GM23338 (cell line): Measurements from ENCODE around the gene TAF10. TPM values are rescaled to one million over a fixed set of nuclear protein-coding genes. Genes with fewer than 3 reads are reported as not detected.

Experiments
- ATAC-seq: fragments of 200-7000 bp; cut with Tn5 transposase; 3 replicates; pipeline ENCODE4 v1.9.1; 2020
- DNase-seq: peaks from one replicate; pipeline ENCODE4 v3.0.0-alpha.2; 2015; ENCODE audit warnings: low spot score
- H2AFZ ChIP-seq: fragments of 200-600 bp; sonication (generic); 2 replicates; pipeline ENCODE4 v1.8.0; 2016; ENCODE audit warnings: antibody characterized with exemption, mild to moderate bottlenecking, moderate library complexity
- H3F3A ChIP-seq: fragments of 200-600 bp; sonication (generic); replicated peaks from 2 replicates; pipeline ENCODE4 v1.8.0; 2017; ENCODE audit warnings: antibody characterized with exemption, mixed run types, low read depth
- H3K27ac ChIP-seq: fragments of 200-600 bp; sonication (generic); 2 replicates; pipeline ENCODE4 v1.6.1; 2016; ENCODE audit warnings: low read depth
- H3K27me3 ChIP-seq: fragments of 200-600 bp; sonication (generic); 2 replicates; pipeline ENCODE4 v1.8.0; 2016; ENCODE audit warnings: mild to moderate bottlenecking, mixed run types, moderate library complexity; ENCODE audit not compliant: insufficient read depth
- H3K36me3 ChIP-seq: fragments of 200-600 bp; sonication (generic); 2 replicates; pipeline ENCODE4 v1.8.0; 2016; ENCODE audit warnings: mild to moderate bottlenecking; ENCODE audit not compliant: insufficient read depth
- H3K4me1 ChIP-seq: fragments of 200-600 bp; sonication (generic); 2 replicates; pipeline ENCODE4 v1.8.0; 2016; ENCODE audit warnings: mild to moderate bottlenecking, moderate library complexity; ENCODE audit not compliant: insufficient read depth
- H3K4me2 ChIP-seq: fragments of 200-600 bp; sonication (generic); 2 replicates; pipeline ENCODE4 v1.7.1; 2017; ENCODE audit warnings: mixed run types
- H3K4me3 ChIP-seq: fragments of 200-600 bp; sonication (generic); 2 replicates; pipeline ENCODE4 v1.6.1; 2016; ENCODE audit warnings: mixed run types
- H3K79me2 ChIP-seq: fragments of 200-600 bp; sonication (generic); replicated peaks from 2 replicates; pipeline ENCODE4 v1.8.0; 2017; ENCODE audit warnings: mild to moderate bottlenecking; ENCODE audit not compliant: insufficient read depth
- H3K9me2 ChIP-seq: fragments of 200-600 bp; sonication (generic); 2 replicates; pipeline ENCODE4 v1.8.0; 2017; ENCODE audit not compliant: insufficient read depth
- H4K20me1 ChIP-seq: fragments of 200-600 bp; sonication (generic); replicated peaks from 2 replicates; pipeline ENCODE4 v1.8.0; 2017; ENCODE audit warnings: mild to moderate bottlenecking; ENCODE audit not compliant: insufficient read depth
- H3K27ac Mint-ChIP-seq: 2 replicates; pipeline ENCODE4 v1.8.0; 2020; ENCODE audit warnings: inconsistent platforms, mild to moderate bottlenecking, moderate library complexity, mixed read lengths
- H3K27me3 Mint-ChIP-seq: 3 replicates; pipeline ENCODE4 v1.8.0; 2022; ENCODE audit warnings: low read depth, mild to moderate bottlenecking, moderate library complexity, mixed read lengths, inconsistent platforms; ENCODE audit not compliant: insufficient read depth, poor library complexity
- H3K36me3 Mint-ChIP-seq: 3 replicates; pipeline ENCODE4 v1.8.0; 2021; ENCODE audit warnings: low read depth, mild to moderate bottlenecking, inconsistent platforms, moderate library complexity, mixed read lengths
- H3K4me1 Mint-ChIP-seq: 3 replicates; pipeline ENCODE4 v1.8.0; 2020; ENCODE audit warnings: mild to moderate bottlenecking, inconsistent platforms, mixed read lengths
- H3K4me3 Mint-ChIP-seq: 3 replicates; pipeline ENCODE4 v1.8.0; 2021; ENCODE audit warnings: moderate library complexity, mild to moderate bottlenecking, inconsistent platforms, mixed read lengths
- H3K9me3 Mint-ChIP-seq: 3 replicates; pipeline ENCODE4 v1.8.0; 2020; ENCODE audit warnings: moderate library complexity, mild to moderate bottlenecking, inconsistent platforms, mixed read lengths
- CREB1 ChIP-seq: fragments of 250-450 bp; sonication (Bioruptor Pico); IDR thresholded peaks from 2 replicates; pipeline ENCODE4 v1.5.0; 2020; ENCODE audit warnings: low read depth, mild to moderate bottlenecking, moderate library complexity
- CTCF ChIP-seq, 2 experiments: fragments of 200-600 bp in 1 of 2; sonication (generic) in 1 of 2; conservative IDR thresholded peaks; 2 replicates each; pipeline versions ENCODE4 v1.5.1 to v1.6.1; 2016 to 2017; ENCODE audit warnings: antibody characterized with exemption in 2 of 2, low read depth in 2 of 2, mild to moderate bottlenecking in 2 of 2, moderate library complexity in 1 of 2
- ETS1 ChIP-seq: IDR thresholded peaks from 2 replicates; pipeline ENCODE4 v1.6.1; 2016; ENCODE audit warnings: antibody characterized with exemption
- EZH2 ChIP-seq: fragments of 200-600 bp; sonication (generic); IDR thresholded peaks from one replicate; pipeline ENCODE4 v1.8.0; 2017; ENCODE audit warnings: antibody characterized with exemption, mild to moderate bottlenecking, low read depth; ENCODE audit not compliant: unreplicated experiment
- EZH2phosphoT487 ChIP-seq: fragments of 200-600 bp; sonication (generic); IDR thresholded peaks from one replicate; pipeline ENCODE4 v1.8.1; 2018; ENCODE audit warnings: antibody characterized with exemption; ENCODE audit not compliant: unreplicated experiment
- JUNB ChIP-seq: IDR thresholded peaks from one replicate; pipeline ENCODE4 v1.6.1; 2016; ENCODE audit warnings: antibody characterized with exemption; ENCODE audit not compliant: unreplicated experiment
- NANOG ChIP-seq: IDR thresholded peaks from 2 replicates; pipeline ENCODE4 v1.6.1; 2016; ENCODE audit warnings: antibody characterized with exemption, borderline replicate concordance
- POLR2AphosphoS5 ChIP-seq: IDR thresholded peaks from 2 replicates; pipeline ENCODE4 v1.6.1; 2016; ENCODE audit warnings: antibody characterized with exemption, low read depth
- REST ChIP-seq: IDR thresholded peaks from one replicate; pipeline ENCODE4 v1.6.1; 2018; ENCODE audit warnings: antibody characterized with exemption; ENCODE audit not compliant: unreplicated experiment
- STAT1 ChIP-seq: IDR thresholded peaks from one replicate; pipeline ENCODE4 v1.6.1; 2016; ENCODE audit warnings: antibody characterized with exemption; ENCODE audit not compliant: unreplicated experiment
- ZNF114 ChIP-seq: fragments of 250-450 bp; sonication (Bioruptor Pico); IDR thresholded peaks from 2 replicates; pipeline ENCODE4 v1.5.0; 2020; ENCODE audit warnings: mild to moderate bottlenecking, moderate library complexity
- ZNF331 ChIP-seq: fragments of 250-450 bp; sonication (Bioruptor Pico); IDR thresholded peaks from 2 replicates; pipeline ENCODE4 v1.5.0; 2020; ENCODE audit warnings: low read depth, mild to moderate bottlenecking, moderate library complexity
- ZNF462 ChIP-seq: fragments of 250-450 bp; sonication (Bioruptor Pico); IDR thresholded peaks from 2 replicates; pipeline ENCODE4 v1.5.0; 2020; ENCODE audit warnings: mild to moderate bottlenecking, moderate library complexity
- polyA plus RNA-seq: library from polyadenylated mRNA; unstranded; fragments of >200 nt; fragmentation: Nextera tagmentation; extraction: Ambion mirVana; gene quantifications from 2 replicates; pipeline ENCODE4 v1.2.1, GENCODE V29; 2016
- total RNA-seq: library from RNA; depleted of rRNA; stranded (reverse); fragments of >200 nt; shearing (Covaris generic); gene quantifications from 2 replicates; pipeline ENCODE4 v1.2.3, GENCODE V29; 2014

Gene TAF10
- total and polyA plus RNA-seq, 2 experiments from 2014 or later: 108 to 253 TPM

GRCh38 chr11:6625156-6625831, 13.3 kb upstream of the TAF10 start:
- H3K27ac Mint-ChIP-seq: no peak overlapping the region
- H3K79me2 ChIP-seq: no peaks in the 10 kb centered on the region
- no peak overlapping the region for H3K4me3 Mint-ChIP-seq
- H3K36me3 Mint-ChIP-seq: peaks cover 13% of the 10 kb centered on the region
- peaks cover 21% of the 10 kb centered on the region for H3K27me3 ChIP-seq
- no peak for DNase-seq
- H3K4me3 ChIP-seq: no peak overlapping the region
- H3K27ac ChIP-seq: no peak overlapping the region
- H4K20me1 ChIP-seq: no peaks in the 10 kb centered on the region
- H3K27me3 Mint-ChIP-seq: peaks cover 20% of the 10 kb centered on the region
- no peak for ATAC-seq
- H3K4me1 Mint-ChIP-seq: peaks cover 6% of the 10 kb centered on the region; the same call in 2 of the 3 replicates
- H3K9me2 ChIP-seq: no peaks in the 10 kb centered on the region
- H2AFZ ChIP-seq: no peak overlapping the region
- no peaks in the 10 kb centered on the region for H3K36me3 ChIP-seq
- TF ChIP-seq CREB1 (CRISPR knock-in tag) (no peak), JUNB (no peak), POLR2AphosphoS5 (no peak), REST (no peak), NANOG (no peak), EZH2 (no peak), EZH2phosphoT487 (no peak), ETS1 (no peak), CTCF (conservative IDR thresholded peaks at IDR 0.05; ENCODE audit: low read depth in 2 of 2) (no peak), ZNF331 (CRISPR knock-in tag) (no peak), ZNF462 (no peak), STAT1 (no peak), ZNF114 (CRISPR knock-in tag) (no peak)
- no peaks in the 10 kb centered on the region; the same call in 2 of the 3 replicates for H3K9me3 Mint-ChIP-seq
- H3F3A ChIP-seq: no peaks in the 10 kb centered on the region; the same call in 1 of the 2 replicates
- no peaks in the 10 kb centered on the region; the same call in 1 of the 2 replicates for H3K4me1 ChIP-seq
- H3K4me2 ChIP-seq: no peak overlapping the region
